ENCODE data around the gene TMEM150C.

Gene TMEM150C

GRCh38 chr4:82457266-82457665 is 104.5 kb downstream of the TMEM150C start:
- no peak for DNase-seq (ENCODE audit: extremely low read depth, low read depth)
- no peak for TF ChIP-seq CTCF (IDR thresholded peaks at IDR 0.05; ENCODE audit: low read depth, low read length)

- TF ChIP-seq CTCF (IDR thresholded peaks at IDR 0.05; ENCODE audit: low read depth, low read length): no peak
- DNase-seq (ENCODE audit: extremely low read depth, low read depth): no peak
Observed at GRCh38 chr4:82452026-82452425, 109.8 kb downstream of the TMEM150C start.

- no peak for TF ChIP-seq CTCF (IDR thresholded peaks at IDR 0.05; ENCODE audit: low read depth, low read length)
- no peak for DNase-seq (ENCODE audit: extremely low read depth, low read depth)
Observed at GRCh38 chr4:82450966-82451755, 110.6 kb downstream of the TMEM150C start.

- no peak for DNase-seq (ENCODE audit: extremely low read depth, low read depth)
- TF ChIP-seq CTCF (IDR thresholded peaks at IDR 0.05; ENCODE audit: low read depth, low read length): no peak
Observed at GRCh38 chr4:82447886-82448285, 113.9 kb downstream of the TMEM150C start.

GRCh38 chr4:82439088-82439487 is 122.7 kb downstream of the TMEM150C start:
- DNase-seq (ENCODE audit: extremely low read depth, low read depth): no peak
- TF ChIP-seq CTCF (IDR thresholded peaks at IDR 0.05; ENCODE audit: low read depth, low read length): no peak

- no peak for DNase-seq (ENCODE audit: extremely low read depth, low read depth)
Observed at GRCh38 chr4:82437285-82438005, 124.3 kb downstream of the TMEM150C start.

More at GRCh38 chr4:82437285-82438005, 124.3 kb downstream of the TMEM150C start:
- no peak for TF ChIP-seq CTCF (IDR thresholded peaks at IDR 0.05; ENCODE audit: low read depth, low read length)

Data from AG09319 (cell line).